ENCODE data around the gene SYNDIG1. TPM values are rescaled to one million over a fixed set of nuclear protein-coding genes. Genes with fewer than 3 reads are reported as not detected.

The SYNDIG1 gene
- polyA plus RNA-seq, 1 of the 3 experiments (the other 2 are of a cell fraction), result not detected

- no peaks in the 10 kb centered on the region for H3K9me2 ChIP-seq
- no peak overlapping the region for H3K27ac ChIP-seq (ENCODE audit: low read depth in 2 of 2, low read length in 1 of 2)
- no peak overlapping the region for H3K4me2 ChIP-seq
- peaks cover 0 to 12% of the 10 kb centered on the region in 2 experiments; a peak in 2 of 4 replicates for H3K4me1 ChIP-seq (ENCODE audit: control insufficient read depth in 1 of 2, insufficient read depth in 2 of 2, low read depth in 1 of 2, low read length in 1 of 2)
- no peak overlapping the region for H2AFZ ChIP-seq (ENCODE audit: low read depth)
- no peaks in the 10 kb centered on the region for H3K27me3 ChIP-seq (ENCODE audit: insufficient read depth)
- DNase-seq, result no peak
- no peak overlapping the region for H3K4me3 ChIP-seq (ENCODE audit: low read depth in 2 of 2, low read length in 1 of 2)
- H3K9ac ChIP-seq, result no peak overlapping the region
- no peaks in the 10 kb centered on the region for H3K9me3 ChIP-seq
- no peak for TF ChIP-seq RXRA (IDR thresholded peaks at IDR 0.05; ENCODE audit: borderline replicate concordance, low read depth)
- TF ChIP-seq GABPA (IDR thresholded peaks at IDR 0.05; ENCODE audit: low read depth), result no peak
- no peak for TF ChIP-seq FOXJ3 (CRISPR knock-in tag; IDR thresholded peaks at IDR 0.05)
- no peak for TF ChIP-seq ELF1 (IDR thresholded peaks at IDR 0.05)
- no peak for TF ChIP-seq MAX (IDR thresholded peaks at IDR 0.05; ENCODE audit: low read depth)
- TF ChIP-seq JUND (IDR thresholded peaks at IDR 0.05), result no peak
- TF ChIP-seq IRF3 (IDR thresholded peaks at IDR 0.05; ENCODE audit: low read depth, low read length), result no peak
- no peak for TF ChIP-seq USF2 (IDR thresholded peaks at IDR 0.05; ENCODE audit: borderline replicate concordance, low read depth, low read length)
- TF ChIP-seq SMC3 (IDR thresholded peaks at IDR 0.05; ENCODE audit: low read depth, low read length), result no peak
- no peak for TF ChIP-seq NFIC (IDR thresholded peaks at IDR 0.05; ENCODE audit: borderline replicate concordance)
- TF ChIP-seq RCOR1 (IDR thresholded peaks at IDR 0.05; ENCODE audit: low read length), result no peak
- no peak for TF ChIP-seq CHD2 (IDR thresholded peaks at IDR 0.05; ENCODE audit: low read length, partially characterized antibody)
- H3K36me3 ChIP-seq (replicated peaks in 1 of 2; ENCODE audit: control insufficient read depth in 1 of 2, insufficient read depth in 2 of 2, low read length in 1 of 2), result no peaks in the 10 kb centered on the region
- CTCF ChIA-PET, result no interaction called here
- no peaks in the 10 kb centered on the region for H3F3A ChIP-seq (replicated peaks; ENCODE audit: insufficient read depth)
- no peaks in the 10 kb centered on the region for H3K79me2 ChIP-seq (ENCODE audit: insufficient read depth)
- no peaks in the 10 kb centered on the region for H4K20me1 ChIP-seq (ENCODE audit: insufficient read depth)
- POLR2A ChIA-PET, result no interaction called here
- 53% methylated on average over 14 of the region's 15 CpGs for WGBS (ENCODE audit: low lambda C conversion rate)
These were observed 113.1 kb downstream of the SYNDIG1 start for GRCh38 chr20:24582373-24583168.

- Histone ChIP-seq H3K4me1 (ENCODE audit: control insufficient read depth in 1 of 2, insufficient read depth in 2 of 2, low read depth in 1 of 2, low read length in 1 of 2) (peaks cover 0 to 19% of the 10 kb centered on the region in 2 experiments; a peak in 2 of 4 replicates), H3K9me2 (no peaks in the 10 kb centered on the region), H3K36me3 (replicated peaks in 1 of 2; ENCODE audit: control insufficient read depth in 1 of 2, insufficient read depth in 2 of 2, low read length in 1 of 2) (no peaks in the 10 kb centered on the region), H3K9me3 (no peaks in the 10 kb centered on the region), H3K9ac (no peak overlapping the region), H3K27me3 (ENCODE audit: insufficient read depth) (no peaks in the 10 kb centered on the region), H3K4me2 (no peak overlapping the region), H4K20me1 (ENCODE audit: insufficient read depth) (no peaks in the 10 kb centered on the region), H2AFZ (ENCODE audit: low read depth) (no peak overlapping the region), H3K4me3 (ENCODE audit: low read depth in 2 of 2, low read length in 1 of 2) (no peak overlapping the region), H3F3A (replicated peaks; ENCODE audit: insufficient read depth) (no peaks in the 10 kb centered on the region), H3K79me2 (ENCODE audit: insufficient read depth) (no peaks in the 10 kb centered on the region), H3K27ac (ENCODE audit: low read depth in 2 of 2, low read length in 1 of 2) (no peak overlapping the region)
- DNase-seq, result no peak
- ChIA-PET POLR2A (no interaction called here), CTCF (no interaction called here)
- 64% methylated on average over 9 of the region's 13 CpGs for WGBS (ENCODE audit: low lambda C conversion rate)
- TF ChIP-seq GABPA (IDR thresholded peaks at IDR 0.05; ENCODE audit: low read depth) (no peak), GATA2 (CRISPR knock-in tag; IDR thresholded peaks at IDR 0.05) (no peak), EP300 (IDR thresholded peaks at IDR 0.05; ENCODE audit: borderline replicate concordance in 1 of 2, low read depth in 1 of 2, low read length in 1 of 2) (no peak), YY1 (IDR thresholded peaks at IDR 0.05; ENCODE audit: low read depth) (no peak), MAX (IDR thresholded peaks at IDR 0.05; ENCODE audit: low read depth) (no peak)
These were observed 113.9 kb downstream of the SYNDIG1 start for GRCh38 chr20:24583169-24583792.

Data from SK-N-SH (cell line).